Neuronal stem cell (in vitro differentiated cells): Measurements from ENCODE around the gene NSD2.

Source experiments
- DNase-seq: peaks from one replicate; pipeline ENCODE4 v3.0.0-alpha.2; 2013; ENCODE audit warnings: low spot score
- H2AFZ ChIP-seq: one replicate; pipeline ENCODE4 v1.6.1; 2013; ENCODE audit warnings: mild to moderate bottlenecking, low read length, inconsistent platforms
- H2AK5ac ChIP-seq: 2 replicates; pipeline ENCODE4 v1.6.1; 2013; ENCODE audit warnings: low read depth, mild to moderate bottlenecking, inconsistent platforms, low read length, moderate library complexity, mixed read lengths
- H2BK120ac ChIP-seq: 2 replicates; pipeline ENCODE4 v1.6.1; 2013; ENCODE audit warnings: low read depth, mild to moderate bottlenecking, inconsistent platforms, low read length, moderate library complexity, mixed read lengths
- H2BK12ac ChIP-seq: one replicate; pipeline ENCODE4 v1.6.1; 2013; ENCODE audit warnings: low read length, inconsistent platforms
- H2BK15ac ChIP-seq: 2 replicates; pipeline ENCODE4 v1.6.1; 2013; ENCODE audit warnings: mild to moderate bottlenecking, low read length, inconsistent platforms, mixed read lengths
- H2BK5ac ChIP-seq: one replicate; pipeline ENCODE4 v1.6.1; 2013; ENCODE audit warnings: inconsistent platforms, mild to moderate bottlenecking, low read length, moderate library complexity
- H3K14ac ChIP-seq: one replicate; pipeline ENCODE4 v1.6.1; 2013; ENCODE audit warnings: low read length, inconsistent platforms
- H3K18ac ChIP-seq: 2 replicates; pipeline ENCODE4 v1.6.1; 2013; ENCODE audit warnings: low read length, inconsistent platforms
- H3K23ac ChIP-seq: 2 replicates; pipeline ENCODE4 v1.6.1; 2013; ENCODE audit warnings: low read depth, mild to moderate bottlenecking, mixed read lengths, low read length, inconsistent platforms; ENCODE audit not compliant: poor library complexity
- H3K27ac ChIP-seq: replicated peaks from 3 replicates; pipeline ENCODE4 v1.5.1; 2013; ENCODE audit warnings: low read length, inconsistent platforms
- H3K27me3 ChIP-seq, 3 experiments: 2 replicates each; pipeline ENCODE4 v1.6.1; 2013; ENCODE audit warnings: low read length in 3 of 3, mild to moderate bottlenecking in 2 of 3, inconsistent platforms in 1 of 3, low read depth in 1 of 3, mixed read lengths in 1 of 3, moderate library complexity in 1 of 3; ENCODE audit not compliant: control insufficient read depth in 3 of 3, insufficient read depth in 3 of 3
- H3K36me3 ChIP-seq, 2 donors: replicated peaks in 1 of 2; 2 replicates each; pipeline ENCODE4 v1.6.1; 2013; ENCODE audit warnings: low read length in 2 of 2; ENCODE audit not compliant: control insufficient read depth in 2 of 2, insufficient read depth in 2 of 2
- H3K4ac ChIP-seq: 2 replicates; pipeline ENCODE4 v1.6.1; 2013; ENCODE audit warnings: inconsistent platforms, mild to moderate bottlenecking, low read length, moderate library complexity
- H3K4me1 ChIP-seq, 2 donors: 1 replicate in 1 of 2; 2 replicates in 1 of 2; pipeline ENCODE4 v1.6.1; 2013; ENCODE audit warnings: low read length in 2 of 2, low read depth in 1 of 2; ENCODE audit not compliant: control insufficient read depth in 2 of 2, insufficient read depth in 1 of 2
- H3K4me2 ChIP-seq: one replicate; pipeline ENCODE4 v1.6.1; 2013; ENCODE audit warnings: mild to moderate bottlenecking, low read length, inconsistent platforms; ENCODE audit not compliant: insufficient read depth, poor library complexity, severe bottlenecking
- H3K4me3 ChIP-seq, 2 donors: 2 replicates each; pipeline ENCODE4 v1.5.1; 2013; ENCODE audit warnings: low read length in 2 of 2, mild to moderate bottlenecking in 2 of 2, inconsistent platforms in 1 of 2, moderate library complexity in 1 of 2
- H3K79me1 ChIP-seq: one replicate; pipeline ENCODE4 v1.6.1; 2013; ENCODE audit warnings: low read depth, mild to moderate bottlenecking, inconsistent platforms, low read length, moderate library complexity
- H3K9ac ChIP-seq: one replicate; pipeline ENCODE4 v1.6.1; 2013; ENCODE audit warnings: mild to moderate bottlenecking, low read depth, low read length, inconsistent platforms; ENCODE audit not compliant: poor library complexity
- H3K9me3 ChIP-seq, 2 donors: replicated peaks in 1 of 2; 2 replicates each; pipeline versions ENCODE3 to v1.6.1; 2013; ENCODE audit warnings: low read length in 2 of 2, mild to moderate bottlenecking in 2 of 2, inconsistent platforms in 1 of 2, low read depth in 1 of 2, mixed read lengths in 1 of 2, moderate library complexity in 1 of 2; ENCODE audit not compliant: control insufficient read depth in 2 of 2, insufficient read depth in 1 of 2
- H4K8ac ChIP-seq: one replicate; pipeline ENCODE4 v1.6.1; 2013; ENCODE audit warnings: low read depth, mild to moderate bottlenecking, inconsistent platforms, low read length, moderate library complexity
- H4K91ac ChIP-seq: one replicate; pipeline ENCODE4 v1.6.1; 2013; ENCODE audit warnings: low read length, low read depth, mild to moderate bottlenecking, inconsistent platforms; ENCODE audit not compliant: poor library complexity
- WGBS, 2 donors: extraction: QIAGEN DNeasy Blood & Tissue Kit; methylation state at CpG; one replicate each; pipeline ENCODE4 v1.1.7; 2013; ENCODE audit warnings: missing lambda C conversion rate in 2 of 2, mixed read lengths in 1 of 2; ENCODE audit not compliant: insufficient read length in 2 of 2, insufficient replicate concordance in 1 of 2; ENCODE audit errors: extremely low coverage in 2 of 2; 5-methylcytosine and 5-hydroxymethylcytosine counted together

NSD2 gene

GRCh38 chr4:1823545-1823932 lies 47.7 kb upstream of the NSD2 start:
- Histone ChIP-seq H3K79me1 (peaks cover 2% of the 10 kb centered on the region), H3K27me3 (no peaks in the 10 kb centered on the region), H3K9me3 (no peaks in the 10 kb centered on the region), H2BK5ac (no peak overlapping the region), H4K8ac (no peak overlapping the region), H3K4me3 (no peak overlapping the region), H3K14ac (no peak overlapping the region), H3K9ac (no peak overlapping the region), H3K23ac (no peak overlapping the region), H3K4me1 (peaks cover 0 to 6% of the 10 kb centered on the region in 2 donors), H3K4ac (no peak overlapping the region), H2BK15ac (no peak overlapping the region), H2BK12ac (no peak overlapping the region), H4K91ac (no peak overlapping the region), H3K18ac (no peak overlapping the region), H2BK120ac (no peak overlapping the region), H3K4me2 (no peak overlapping the region), H3K27ac (no peak overlapping the region), H3K36me3 (peaks cover 33 to 81% of the 10 kb centered on the region in 2 donors), H2AFZ (no peak overlapping the region), H2AK5ac (no peak overlapping the region)
- no CpG with 5 or more reads among the region's 12 CpGs for WGBS, 2 donors
- DNase-seq = no peak

- H3K23ac ChIP-seq = no peak overlapping the region
- H2BK120ac ChIP-seq = no peak overlapping the region
- H3K4me1 ChIP-seq = peaks cover 0 to 6% of the 10 kb centered on the region in 2 donors
- peaks cover 2 to 5% of the 10 kb centered on the region in 2 donors for H3K9me3 ChIP-seq
- WGBS, 2 donors = no CpG with 5 or more reads among the region's 11 CpGs
- peaks cover 32 to 74% of the 10 kb centered on the region in 2 donors for H3K36me3 ChIP-seq
- H3K27ac ChIP-seq = no peak overlapping the region
- H3K4me3 ChIP-seq = no peak overlapping the region
- no peak overlapping the region for H3K9ac ChIP-seq
- no peak overlapping the region for H2BK15ac ChIP-seq
- H3K18ac ChIP-seq = no peak overlapping the region
- H2BK12ac ChIP-seq = no peak overlapping the region
- no peaks in the 10 kb centered on the region for H3K27me3 ChIP-seq
- no peak overlapping the region for H2AFZ ChIP-seq
- no peak overlapping the region for H3K14ac ChIP-seq
- H3K79me1 ChIP-seq = peaks cover 2% of the 10 kb centered on the region
- H2BK5ac ChIP-seq = no peak overlapping the region
- no peak overlapping the region for H2AK5ac ChIP-seq
- no peak overlapping the region for H4K8ac ChIP-seq
- no peak overlapping the region for H4K91ac ChIP-seq
- no peak overlapping the region for H3K4ac ChIP-seq
- no peak for DNase-seq
- H3K4me2 ChIP-seq = no peak overlapping the region
These were observed 46.4 kb upstream of the NSD2 start for GRCh38 chr4:1824746-1825145.

DNA sequence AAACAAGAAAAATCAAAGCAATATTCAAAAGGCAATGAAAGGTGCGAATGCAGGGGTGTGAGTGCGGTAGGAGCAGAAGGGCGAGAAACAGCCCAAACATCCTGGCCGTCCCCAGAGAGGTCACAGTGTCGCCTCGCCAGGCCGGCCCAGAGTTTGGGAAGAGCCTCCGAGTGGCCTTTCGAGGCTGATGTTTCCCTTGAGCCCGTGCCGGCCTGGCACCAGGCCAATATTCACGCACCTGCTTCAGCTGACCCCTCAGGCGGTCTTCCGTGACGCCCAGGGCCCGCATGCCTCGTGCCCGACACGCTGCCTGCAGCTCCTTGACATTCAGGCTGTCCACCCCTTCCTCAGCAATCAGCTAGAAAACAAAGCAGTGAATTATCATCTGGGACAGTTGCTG lies 45.9 kb upstream of the NSD2 start:
- H3K36me3 ChIP-seq = peaks cover 32 to 74% of the 10 kb centered on the region in 2 donors

DNA sequence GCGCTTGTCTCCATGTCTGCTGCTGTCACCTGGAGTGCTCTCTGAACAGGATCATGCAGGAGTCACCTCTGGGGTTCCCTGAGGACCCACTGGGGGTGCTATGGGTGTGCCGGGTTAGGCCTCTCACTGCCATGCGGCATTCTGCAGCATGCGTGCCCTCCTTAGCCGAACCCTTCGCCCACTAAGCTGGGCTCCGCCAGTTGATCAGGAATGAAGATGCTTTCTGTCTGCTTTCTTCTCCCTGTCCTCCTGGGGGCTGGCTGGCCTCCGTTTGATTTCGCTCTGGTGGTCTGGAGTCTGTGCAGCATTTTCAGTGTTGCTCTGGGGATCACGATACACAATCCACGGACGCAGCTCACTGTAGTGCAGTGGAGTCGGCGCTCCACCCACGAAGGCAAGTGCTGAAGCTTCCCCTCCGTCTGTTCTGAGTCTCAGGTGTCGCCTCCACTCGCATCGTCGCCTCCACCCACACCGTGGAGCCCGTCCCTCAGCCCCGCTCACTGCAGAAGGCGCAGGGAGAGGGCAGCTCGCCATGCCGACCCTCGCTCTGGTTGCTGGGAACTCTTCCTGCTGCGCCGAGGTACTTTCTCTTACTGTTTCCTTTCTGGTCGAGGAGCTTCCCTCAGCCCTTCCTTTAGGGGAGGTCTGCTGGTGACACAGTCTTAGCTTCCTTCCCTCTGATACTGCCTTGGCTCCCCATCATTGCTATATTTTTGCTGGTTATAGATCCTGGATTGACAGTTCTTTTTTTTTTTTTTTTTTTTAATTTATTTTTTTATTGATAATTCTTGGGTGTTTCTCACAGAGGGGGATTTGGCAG lies 44.5 kb upstream of the NSD2 start:
- Histone ChIP-seq H3K27ac (no peak overlapping the region), H3K27me3 (no peaks in the 10 kb centered on the region), H3K14ac (peak overlapping the region; percentile 91), H3K23ac (peak overlapping the region; percentile 32), H2AK5ac (peak overlapping the region; percentile 20), H4K8ac (no peak overlapping the region), H2BK15ac (no peak overlapping the region), H3K9me3 (peaks cover 7 to 10% of the 10 kb centered on the region in 2 donors), H3K4me3 (peak overlapping the region in 1 of 2 donors; percentile 8), H2BK12ac (no peak overlapping the region), H3K4me2 (no peak overlapping the region), H3K36me3 (peaks cover 35 to 76% of the 10 kb centered on the region in 2 donors), H3K9ac (no peak overlapping the region), H2AFZ (no peak overlapping the region), H3K4ac (no peak overlapping the region), H4K91ac (no peak overlapping the region), H3K4me1 (peaks cover 0 to 6% of the 10 kb centered on the region in 2 donors), H3K79me1 (peaks cover 2% of the 10 kb centered on the region), H3K18ac (peak overlapping the region; percentile 53), H2BK5ac (peak overlapping the region; percentile 10), H2BK120ac (peak overlapping the region; percentile 39)
- no peak for DNase-seq
- no CpG with 5 or more reads among the region's 30 CpGs for WGBS, 2 donors

More for the DNA sequence above, 45.9 kb upstream of the NSD2 start:
- Histone ChIP-seq H4K8ac (no peak overlapping the region), H4K91ac (no peak overlapping the region), H3K27me3 (no peaks in the 10 kb centered on the region), H3K14ac (no peak overlapping the region), H2AFZ (no peak overlapping the region), H3K9me3 (peaks cover 2 to 7% of the 10 kb centered on the region in 2 donors), H3K4me3 (no peak overlapping the region), H3K4me2 (no peak overlapping the region), H3K18ac (no peak overlapping the region), H2BK5ac (no peak overlapping the region), H3K4me1 (peaks cover 0 to 6% of the 10 kb centered on the region in 2 donors), H3K79me1 (peaks cover 2% of the 10 kb centered on the region), H2BK12ac (no peak overlapping the region), H2AK5ac (no peak overlapping the region), H2BK15ac (no peak overlapping the region), H3K4ac (no peak overlapping the region), H3K27ac (no peak overlapping the region), H3K9ac (no peak overlapping the region), H2BK120ac (no peak overlapping the region), H3K23ac (no peak overlapping the region)
- DNase-seq = no peak
- no CpG with 5 or more reads among the region's 19 CpGs for WGBS, 2 donors
